SK-MEL-5 (cell line): Measurements from ENCODE around the gene DMD. TPM values are rescaled to one million over a fixed set of nuclear protein-coding genes. Genes with fewer than 3 reads are reported as not detected.

Experiments
- DNase-seq: peaks from one replicate; pipeline ENCODE4 v3.0.0-alpha.2; 2016; ENCODE audit warnings: low read depth, low spot score
- in situ Hi-C: cut with HindIII; loops from 2 replicates; pipeline ENCODE4 v1.10.0; 2016; ENCODE audit warnings: low sequenced_read_pairs, high pct_unique_total_duplicates, low pct_unique_long_range_greater_than_20kb
- total RNA-seq: library from RNA; depleted of rRNA; stranded (reverse); fragments of >200 nt; shearing (Covaris generic); gene quantifications from 2 replicates; pipeline ENCODE4 v1.2.3, GENCODE V29; 2014

DMD gene
- total RNA-seq, 1 experiment from 2014 or later: 12.9 TPM

DNA sequence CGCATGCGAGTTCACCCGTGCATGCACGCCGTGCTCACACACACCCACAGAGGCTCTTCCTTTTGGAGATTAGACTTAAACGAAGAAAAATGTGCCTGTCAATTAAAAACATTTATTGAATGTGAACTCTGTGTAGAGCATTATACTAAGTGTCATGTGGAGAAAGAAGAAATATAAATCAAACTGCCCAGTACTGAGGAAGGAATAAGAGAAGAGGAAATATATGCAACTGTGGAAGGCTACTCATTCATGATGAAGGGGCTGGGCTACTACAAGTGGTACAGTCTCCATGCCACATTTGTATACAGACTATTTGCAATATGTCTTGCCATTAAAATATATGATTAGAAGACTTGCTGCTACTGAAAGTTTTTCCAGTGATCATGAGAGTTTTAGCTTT lies 714.7 kb downstream of the DMD start:
- in situ Hi-C loops: no loop called here
- DNase-seq: no peak

DNA sequence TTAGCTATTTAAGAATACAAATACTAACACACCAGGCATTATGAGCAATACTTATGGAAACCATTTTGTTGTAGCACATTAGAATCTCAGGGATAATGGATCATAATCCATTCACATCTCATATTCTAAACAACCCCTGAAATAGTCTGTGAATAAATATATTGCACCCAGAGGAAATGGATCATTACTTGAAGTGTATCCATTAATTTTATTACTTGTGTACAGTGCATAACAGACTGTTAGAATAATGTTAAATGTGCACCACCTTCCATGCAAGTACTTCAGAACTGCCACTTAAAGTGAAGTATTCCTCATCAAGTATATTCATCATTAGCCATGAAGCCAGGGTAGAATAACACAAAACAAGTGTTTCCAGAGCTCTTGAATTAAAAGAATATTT lies 715.5 kb downstream of the DMD start:
- in situ Hi-C loops: no loop called here
- no peak for DNase-seq

DNA sequence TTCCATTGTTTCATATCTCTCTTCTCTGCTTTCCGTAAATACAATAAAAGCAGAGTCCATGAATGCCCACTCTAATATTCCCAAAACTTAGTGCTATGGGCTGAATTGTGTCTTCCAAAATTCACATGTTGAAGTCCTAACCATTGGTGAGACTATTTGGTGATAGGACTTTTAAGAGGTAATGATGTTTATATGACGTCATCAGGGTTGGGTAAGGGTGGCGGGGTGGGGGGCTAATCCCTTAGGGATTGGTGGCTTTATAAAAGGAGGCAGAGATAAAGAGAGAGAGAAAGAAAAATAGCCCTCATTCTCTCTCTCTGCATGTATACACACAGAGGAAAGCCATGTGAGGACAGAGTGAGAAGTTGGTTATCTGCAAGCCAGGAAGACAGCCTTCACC lies 722.2 kb downstream of the DMD start:
- in situ Hi-C loops: no loop called here
- no peak for DNase-seq

DNA sequence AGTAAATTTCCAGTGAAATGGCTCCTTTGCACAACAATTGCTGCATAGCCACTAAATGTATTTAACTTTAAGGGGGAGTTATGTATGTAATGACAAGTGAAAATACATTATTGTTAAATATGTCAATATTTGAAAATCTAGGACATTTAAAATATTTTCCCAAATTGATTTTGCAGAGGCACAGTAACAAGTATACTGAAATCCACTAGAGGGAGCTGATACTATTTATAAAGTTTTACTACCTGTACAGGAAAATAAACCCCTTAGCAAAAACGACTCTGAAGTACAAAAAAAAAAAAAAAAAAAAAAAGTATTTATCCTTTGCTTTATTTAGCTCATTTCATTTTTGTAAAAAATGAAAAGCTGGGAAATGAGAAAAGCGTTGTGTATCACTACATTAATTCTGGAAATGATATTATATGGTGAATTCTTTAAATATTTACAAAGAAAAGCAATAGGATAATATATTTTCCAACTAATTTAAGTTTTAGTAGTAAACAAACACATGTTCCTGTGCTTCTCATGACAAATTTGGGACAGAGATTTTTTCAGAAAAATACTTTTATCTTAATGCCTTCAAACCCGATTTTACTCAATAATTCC lies 727.7 kb downstream of the DMD start:
- in situ Hi-C loops: no loop called here
- peak; percentile 20 for DNase-seq

DNA sequence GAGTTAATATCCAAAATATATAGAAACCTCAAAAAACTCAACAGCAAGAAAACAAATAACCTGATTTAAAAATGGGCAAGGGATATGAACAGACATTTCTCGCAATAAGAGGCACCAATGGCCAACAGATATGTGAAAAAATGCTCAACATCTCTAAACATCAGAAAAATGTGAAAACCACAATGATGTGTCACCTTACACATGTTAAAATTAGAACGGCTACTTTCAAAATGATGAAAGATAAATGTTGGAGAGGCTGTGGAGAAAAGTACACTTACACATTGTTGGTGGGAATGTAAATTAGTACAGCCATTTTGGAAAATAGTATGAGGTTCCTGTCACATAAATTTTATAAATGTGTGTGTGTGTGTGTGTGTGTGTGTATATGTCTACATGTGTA lies 731.3 kb downstream of the DMD start:
- in situ Hi-C loops: no loop called here
- DNase-seq: no peak

DNA sequence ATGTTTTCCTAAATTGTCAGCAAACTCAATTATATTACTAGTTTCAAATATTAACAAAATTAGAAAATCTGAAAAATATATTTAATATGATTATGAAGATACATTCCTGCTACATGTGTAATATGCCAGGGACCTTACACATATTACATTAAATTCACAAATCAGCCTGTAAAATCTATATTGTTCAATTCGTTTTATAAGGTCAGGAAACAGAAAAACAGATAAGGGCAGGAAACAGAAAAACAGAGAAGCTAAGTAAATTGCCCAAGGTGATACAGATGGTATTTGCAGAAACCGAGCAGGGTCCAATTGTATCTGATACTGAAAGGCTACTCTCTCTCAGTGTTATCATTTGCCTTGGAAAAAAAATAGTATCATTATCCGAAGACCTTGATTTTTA lies 739.0 kb downstream of the DMD start:
- no peak for DNase-seq
- in situ Hi-C loops: no loop called here

DNA sequence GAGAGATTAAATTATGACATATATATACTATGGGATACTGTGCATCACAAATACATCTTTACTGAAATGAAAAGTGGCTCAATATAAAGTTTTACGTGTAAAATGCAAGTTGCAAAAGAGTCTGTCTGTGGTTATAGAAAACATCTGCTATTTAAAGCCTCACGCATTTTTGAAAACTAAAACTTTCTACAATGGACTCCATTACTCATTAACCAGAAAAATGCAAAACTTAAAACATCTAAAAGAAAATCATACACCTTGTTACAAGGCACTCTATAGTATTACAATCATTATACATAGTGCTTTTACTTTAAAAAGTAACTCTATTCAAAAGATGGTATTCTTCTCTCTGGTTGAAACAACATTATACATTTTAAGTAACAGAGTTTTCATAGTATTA lies 755.6 kb downstream of the DMD start:
- no peak for DNase-seq
- in situ Hi-C loops: no loop called here

DNA sequence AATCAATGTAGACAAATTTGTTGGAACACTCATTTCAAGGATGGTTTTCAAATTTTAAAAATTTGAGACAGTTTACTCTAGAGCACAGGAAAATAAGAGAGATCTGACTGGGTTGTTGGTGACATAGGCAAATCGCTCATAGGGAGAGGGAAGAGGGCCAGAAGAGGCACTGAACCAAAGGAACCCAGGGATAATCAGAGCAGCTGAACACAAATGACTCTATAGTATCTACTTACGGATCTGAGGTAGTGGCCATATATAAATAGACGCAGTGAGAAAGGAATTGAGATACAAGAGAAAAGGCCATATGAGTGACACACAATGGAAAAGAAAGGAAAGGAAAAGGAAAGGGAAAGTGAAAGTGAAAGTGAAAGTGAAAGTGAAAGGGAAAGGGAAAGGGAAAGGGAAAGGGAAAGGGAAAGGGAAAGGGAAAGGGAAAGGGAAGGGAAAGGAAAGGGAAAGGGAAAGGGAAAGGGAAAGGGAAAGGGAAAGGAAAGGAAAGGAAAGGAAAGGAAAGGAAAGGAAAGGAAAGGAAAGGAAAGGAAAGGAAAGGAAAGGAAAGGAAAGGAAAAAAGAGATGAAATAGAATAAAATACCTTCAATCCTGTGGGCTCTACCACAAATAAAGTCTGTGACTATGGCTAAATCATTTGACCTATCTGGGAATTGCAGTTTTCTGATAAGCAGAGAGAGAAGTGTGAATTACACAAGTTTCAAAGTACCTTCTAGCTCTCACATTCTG lies 759.2 kb downstream of the DMD start:
- no peak for DNase-seq
- in situ Hi-C loops: no loop called here

DNA sequence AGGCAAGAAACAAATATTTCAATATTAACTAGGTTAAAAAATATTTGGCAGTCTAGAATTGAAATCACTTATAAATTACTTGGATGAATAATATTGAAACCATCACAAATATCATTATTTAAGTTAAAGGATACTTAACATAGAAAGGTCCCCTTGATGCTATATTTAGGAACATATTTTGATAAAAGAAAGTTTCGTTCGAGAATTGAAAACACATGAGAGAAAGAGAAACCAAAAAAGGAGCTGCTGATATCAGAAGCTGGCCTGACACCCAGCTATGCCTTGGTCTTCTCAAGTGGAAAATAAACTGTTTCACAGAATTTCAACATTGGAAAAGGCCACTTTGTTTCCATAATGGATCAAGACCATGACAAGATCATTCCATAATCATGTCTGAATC lies 762.4 kb downstream of the DMD start:
- in situ Hi-C loops: no loop called here
- DNase-seq: no peak

DNA sequence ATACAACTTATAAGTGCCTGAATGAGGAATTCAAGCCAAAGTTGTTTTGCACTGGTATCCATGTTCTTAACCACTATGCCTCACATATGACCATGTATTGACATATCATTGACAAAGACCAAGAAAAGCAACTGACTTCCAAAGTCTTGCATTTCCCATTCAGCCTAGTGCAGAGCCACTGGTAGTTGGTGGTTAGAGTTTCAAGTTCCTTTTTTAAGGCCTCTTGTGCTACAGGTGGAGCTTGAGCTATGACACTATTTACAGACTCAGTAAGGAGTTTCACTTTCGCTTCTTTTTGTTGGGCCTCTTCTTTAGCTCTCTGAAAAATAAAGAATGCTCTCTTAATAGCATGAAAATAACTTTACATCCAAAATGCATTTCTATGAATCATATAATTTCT lies 763.0 kb downstream of the DMD start:
- DNase-seq: no peak

DNA sequence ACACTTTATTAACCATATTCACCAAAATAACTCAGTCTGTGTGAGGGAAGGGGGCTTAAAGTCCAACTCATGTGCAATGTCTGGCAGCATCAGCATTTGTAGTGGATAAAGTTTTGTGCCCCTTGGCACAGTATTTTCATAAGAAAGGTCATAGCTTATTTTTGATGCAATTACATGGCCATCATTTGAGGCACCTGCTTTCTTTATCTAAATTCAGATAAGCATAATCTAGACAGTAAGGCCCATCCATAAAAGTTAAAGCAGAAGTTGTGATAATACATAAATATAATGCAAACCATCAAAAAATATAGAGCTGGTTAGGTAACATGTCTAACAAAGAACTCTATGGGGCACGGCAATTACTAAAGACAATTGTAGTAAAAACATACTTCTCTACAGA lies 763.7 kb downstream of the DMD start:
- DNase-seq: no peak
- in situ Hi-C loops: no loop called here

More for the DNA sequence above, 763.0 kb downstream of the DMD start:
- in situ Hi-C loops: no loop called here

DNA sequence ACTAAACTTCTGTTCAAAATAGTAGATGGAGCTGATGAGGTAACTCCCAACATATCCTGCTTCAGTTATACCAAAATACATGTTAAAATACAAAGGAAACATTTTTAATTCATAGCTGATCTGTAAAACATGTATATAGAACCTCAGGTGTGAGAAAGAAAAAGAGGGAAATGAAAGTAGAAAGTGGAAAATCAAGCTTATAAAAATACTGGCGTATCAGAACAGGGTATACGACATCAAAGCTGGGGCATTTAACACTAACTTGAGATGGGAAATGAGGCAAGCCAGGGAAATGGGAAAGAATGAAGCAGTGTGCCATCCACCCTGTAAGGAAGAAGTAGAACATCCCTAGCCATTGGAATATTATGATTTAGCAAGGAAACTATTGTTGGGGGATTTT lies 767.5 kb downstream of the DMD start:
- DNase-seq: no peak
- in situ Hi-C loops: no loop called here

DNA sequence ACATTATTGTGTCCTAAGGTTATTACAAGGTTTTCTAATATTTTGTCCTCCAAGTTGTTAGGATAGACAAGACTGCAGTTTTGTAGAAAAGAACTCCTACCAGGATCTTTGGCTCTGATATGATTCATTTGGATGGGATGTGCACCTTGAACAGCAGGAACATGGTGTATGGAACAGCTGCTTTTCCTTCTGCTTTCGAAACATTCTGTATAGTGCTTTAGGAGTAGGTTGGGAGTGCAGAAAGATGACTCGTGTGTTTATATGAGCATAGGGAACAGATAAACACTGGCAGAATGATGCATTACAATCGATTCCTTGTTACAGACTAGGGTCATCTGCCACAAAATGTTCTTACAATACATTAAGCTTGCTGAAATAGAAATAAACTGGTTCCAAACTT lies 790.1 kb downstream of the DMD start:
- DNase-seq: no peak

DNA sequence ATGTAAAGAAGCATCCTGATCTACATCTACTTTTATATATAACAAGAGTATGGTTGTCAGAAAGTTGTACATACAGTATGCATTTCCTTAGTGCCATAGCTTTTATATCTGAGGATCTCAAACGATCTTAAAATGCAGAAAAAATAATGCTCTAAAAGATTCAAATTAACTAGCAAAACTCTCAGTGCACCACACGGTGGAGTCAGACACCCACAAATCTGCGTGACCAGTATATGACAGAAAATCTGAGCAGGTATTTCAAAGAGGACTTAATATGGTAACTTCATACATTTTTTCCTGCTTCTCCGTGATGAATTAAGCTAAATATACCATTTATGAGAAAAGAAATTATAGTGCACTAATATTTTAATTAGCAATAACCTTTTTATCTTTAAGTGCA lies 803.0 kb downstream of the DMD start:
- in situ Hi-C loops: no loop called here
- DNase-seq: peak; percentile 48

More for the DNA sequence above, 790.1 kb downstream of the DMD start:
- in situ Hi-C loops: no loop called here

DNA sequence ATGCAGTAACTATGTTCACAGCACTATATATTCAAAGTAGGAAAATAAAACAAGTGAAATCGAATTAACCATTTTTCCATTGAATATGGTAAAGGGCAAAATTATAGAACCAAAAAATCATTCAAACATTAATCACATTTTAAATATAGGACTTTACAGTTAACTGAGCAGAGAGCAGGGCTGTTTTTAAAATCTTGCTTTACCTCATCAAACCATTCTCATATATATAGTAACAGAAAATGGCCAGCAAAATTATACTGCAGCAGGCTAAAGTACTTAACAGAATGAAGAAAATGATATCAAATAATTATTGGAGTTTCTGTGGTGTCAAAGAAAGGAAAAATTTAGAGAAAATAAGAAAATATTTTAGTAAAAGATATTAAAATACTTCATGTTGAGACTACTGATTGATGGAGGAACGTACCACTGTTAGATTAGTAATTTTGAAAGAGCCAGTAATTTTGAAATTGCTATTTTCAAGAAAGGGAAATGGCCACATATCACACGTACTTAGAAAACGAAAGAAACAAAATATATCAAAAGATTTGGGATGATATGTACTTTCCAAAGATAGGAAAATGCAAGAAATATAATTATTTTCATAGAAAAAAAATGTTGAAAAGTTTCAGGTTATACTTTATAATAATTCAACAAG lies 813.7 kb downstream of the DMD start:
- DNase-seq: no peak
- in situ Hi-C loops: no loop called here

DNA sequence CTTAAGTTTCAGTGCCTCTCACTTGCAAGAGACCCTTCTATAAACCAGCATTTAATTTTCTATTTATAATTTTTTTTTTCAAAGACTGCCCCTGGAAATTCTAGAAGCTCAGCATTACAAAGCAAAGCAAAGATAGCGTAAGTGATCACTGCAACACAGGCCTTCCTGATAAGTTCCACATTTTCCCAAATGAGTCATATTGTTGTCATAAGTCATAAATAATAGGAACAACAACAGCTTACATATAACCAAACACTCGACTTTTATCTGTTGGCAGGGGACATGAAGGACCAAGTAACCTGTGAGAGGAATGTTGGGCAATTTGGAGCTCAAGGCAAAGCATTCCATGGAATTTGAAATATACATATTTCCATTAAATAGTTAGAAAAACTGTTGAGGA lies 815.5 kb downstream of the DMD start:
- in situ Hi-C loops: no loop called here
- no peak for DNase-seq

DNA sequence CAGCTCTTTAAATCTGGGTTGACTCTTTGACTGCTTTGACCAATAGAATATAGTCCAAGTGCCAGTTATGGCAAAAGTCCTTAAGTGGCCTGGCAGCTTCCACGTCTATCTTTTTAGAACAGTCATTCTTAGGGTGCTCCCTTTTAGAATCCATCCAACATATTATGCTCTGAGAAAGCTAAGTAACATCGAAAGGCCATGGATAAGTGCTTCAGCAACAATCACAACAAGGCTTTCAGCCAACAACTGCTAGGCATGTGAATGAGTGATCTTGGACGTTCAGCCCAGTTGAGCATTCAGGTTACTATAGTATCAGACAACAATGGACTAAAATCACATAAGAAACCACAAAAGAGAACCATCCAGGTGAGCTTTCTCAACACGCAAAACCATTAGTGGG lies 818.7 kb downstream of the DMD start:
- no peak for DNase-seq
- in situ Hi-C loops: no loop called here

DNA sequence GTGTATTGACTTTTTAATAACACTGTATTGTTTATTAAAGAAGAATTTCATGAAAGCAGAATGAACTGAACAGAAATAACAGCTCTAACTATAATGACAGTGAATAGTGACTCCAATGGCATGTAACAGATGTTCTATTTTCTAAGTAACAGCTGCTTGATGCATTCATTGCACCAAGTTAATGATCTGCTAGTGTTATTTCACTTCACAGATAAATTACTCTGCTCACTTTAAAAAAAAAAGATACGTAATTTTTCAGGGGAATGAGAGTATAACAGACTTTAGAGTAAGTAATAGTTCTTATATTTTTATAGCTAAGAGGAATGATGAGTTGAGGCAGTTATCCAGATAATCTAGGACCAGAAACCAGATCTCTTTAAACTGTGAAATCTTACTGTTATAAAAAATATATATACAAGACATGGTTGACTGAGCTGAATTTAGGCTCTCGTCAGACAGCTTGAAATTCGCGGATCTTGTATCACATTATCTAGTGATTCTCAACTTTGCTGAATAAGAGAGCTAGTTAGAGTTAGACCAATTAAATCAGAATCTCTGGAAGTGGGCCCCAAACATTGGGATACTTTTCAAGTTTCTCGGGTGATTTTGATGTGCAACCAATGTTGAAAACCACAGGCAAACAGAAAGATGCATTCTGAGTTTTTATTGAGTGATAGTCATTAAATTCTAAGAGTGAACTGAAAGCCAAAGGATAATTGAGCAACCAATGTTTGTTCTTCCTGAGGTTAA lies 840.7 kb downstream of the DMD start:
- in situ Hi-C loops: no loop called here
- no peak for DNase-seq
